Measurements from ENCODE around the gene RHOG.

RHOG gene

DNA sequence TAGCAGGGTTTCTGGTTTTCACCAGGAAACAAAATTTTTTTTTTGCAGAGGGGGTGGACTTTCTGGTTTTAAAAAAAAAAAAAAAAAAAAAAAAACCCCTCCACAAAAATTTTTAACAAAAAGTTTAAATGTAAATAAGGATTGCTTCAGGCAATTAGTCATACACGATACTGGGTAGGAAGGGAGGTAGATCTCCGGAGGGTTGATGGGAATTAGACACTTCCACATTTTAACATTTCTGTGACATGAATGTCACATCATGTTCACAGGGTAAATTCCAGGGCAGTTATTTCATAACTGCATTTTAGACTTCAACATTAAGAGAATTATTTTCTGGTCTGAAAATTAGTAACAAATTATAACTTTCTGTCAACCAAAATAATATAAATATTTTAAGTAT is 59.3 kb downstream of the RHOG start:
- no peak for DNase-seq (ENCODE audit: low spot score)
- in situ Hi-C loops (cut with MboI; ENCODE audit: low sequenced_read_pairs, unreplicated experiment), result no loop called here
- TF ChIP-seq, protein P1, sequence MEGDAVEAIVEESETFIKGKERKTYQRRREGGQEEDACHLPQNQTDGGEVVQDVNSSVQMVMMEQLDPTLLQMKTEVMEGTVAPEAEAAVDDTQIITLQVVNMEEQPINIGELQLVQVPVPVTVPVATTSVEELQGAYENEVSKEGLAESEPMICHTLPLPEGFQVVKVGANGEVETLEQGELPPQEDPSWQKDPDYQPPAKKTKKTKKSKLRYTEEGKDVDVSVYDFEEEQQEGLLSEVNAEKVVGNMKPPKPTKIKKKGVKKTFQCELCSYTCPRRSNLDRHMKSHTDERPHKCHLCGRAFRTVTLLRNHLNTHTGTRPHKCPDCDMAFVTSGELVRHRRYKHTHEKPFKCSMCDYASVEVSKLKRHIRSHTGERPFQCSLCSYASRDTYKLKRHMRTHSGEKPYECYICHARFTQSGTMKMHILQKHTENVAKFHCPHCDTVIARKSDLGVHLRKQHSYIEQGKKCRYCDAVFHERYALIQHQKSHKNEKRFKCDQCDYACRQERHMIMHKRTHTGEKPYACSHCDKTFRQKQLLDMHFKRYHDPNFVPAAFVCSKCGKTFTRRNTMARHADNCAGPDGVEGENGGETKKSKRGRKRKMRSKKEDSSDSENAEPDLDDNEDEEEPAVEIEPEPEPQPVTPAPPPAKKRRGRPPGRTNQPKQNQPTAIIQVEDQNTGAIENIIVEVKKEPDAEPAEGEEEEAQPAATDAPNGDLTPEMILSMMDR (IDR thresholded peaks at IDR 0.05; ENCODE audit: borderline replicate concordance, control extremely low read depth, extremely low read depth, insufficient read depth, missing control alignments), result no peak
